ENCODE measurements around the gene ETFA.

GRCh38 chr15:76310475-76311099, 682 bp downstream of the ETFA start:
- TF ChIP-seq ZFP36 (IDR thresholded peaks at IDR 0.05; ENCODE audit: borderline replicate concordance, partially characterized antibody), result no peak
- no peak for TF ChIP-seq CTCF (IDR thresholded peaks at IDR 0.05)
- no peak for TF ChIP-seq POLR2A (IDR thresholded peaks at IDR 0.05; ENCODE audit: low read length)
- TF ChIP-seq MAZ (IDR thresholded peaks at IDR 0.05; ENCODE audit: borderline replicate concordance, low read depth, low read length), result no peak
- TF ChIP-seq KDM1A (IDR thresholded peaks at IDR 0.05; ENCODE audit: low read depth), result no peak
- no peak for TF ChIP-seq FOSL2 (IDR thresholded peaks at IDR 0.05)
- no peak for TF ChIP-seq FOSL2 (CRISPR knock-in tag; IDR thresholded peaks at IDR 0.05)
- no peak for TF ChIP-seq HEYL (CRISPR knock-in tag; IDR thresholded peaks at IDR 0.05)
- TF ChIP-seq REST (IDR thresholded peaks at IDR 0.05), result no peak
- no peak for TF ChIP-seq RCOR1 (IDR thresholded peaks at IDR 0.05; ENCODE audit: low read depth, low read length)
- TF ChIP-seq CHD4 (IDR thresholded peaks at IDR 0.05; ENCODE audit: borderline replicate concordance), result no peak
- no peak for TF ChIP-seq HDAC2 (IDR thresholded peaks at IDR 0.05)
- TF ChIP-seq CHD2 (IDR thresholded peaks at IDR 0.05; ENCODE audit: low read length, partially characterized antibody), result no peak
- no peak for TF ChIP-seq RFX5 (IDR thresholded peaks at IDR 0.05)
- TF ChIP-seq ESRRA (IDR thresholded peaks at IDR 0.05; ENCODE audit: borderline replicate concordance, low read length), result no peak

Measured in A549 (cell line).